Ovary (tissue), 9 donors: ENCODE results near the gene TNP2. TPM values are rescaled to one million over a fixed set of nuclear protein-coding genes. Genes with fewer than 3 reads are reported as not detected.
"Not testable (repeated sequence)": the region's sequence is repeated elsewhere in the genome, so short reads cannot be mapped to it uniquely, and the experiment has no call there.

ENCODE experiments used
- DNase-seq, 5 donors: peaks; one replicate each; pipeline ENCODE4 v3.0.0-alpha.2; 2019 to 2020
- H3K27ac ChIP-seq, 2 donors: fragments of 200-600 bp; one replicate each; pipeline versions ENCODE4 v1.5.1 to v1.8.0; 2019 to 2022
- H3K27me3 ChIP-seq: fragments of 200-600 bp; one replicate; pipeline ENCODE4 v1.8.0; 2022
- H3K36me3 ChIP-seq: fragments of 200-600 bp; sonication (generic); one replicate; pipeline ENCODE4 v1.5.1; 2019
- H3K4me1 ChIP-seq: one replicate; pipeline ENCODE4 v1.8.1; 2013; ENCODE audit warnings: mild to moderate bottlenecking, moderate library complexity; ENCODE audit not compliant: insufficient read depth
- H3K4me3 ChIP-seq: fragments of 200-600 bp; sonication (generic); one replicate; pipeline ENCODE4 v1.5.1; 2017
- H3K9me3 ChIP-seq, 2 donors: fragments of 200-600 bp in 1 of 2; sonication (generic) in 1 of 2; one replicate each; pipeline versions ENCODE4 v1.5.1 to v1.8.1; 2013 to 2019; ENCODE audit warnings: mild to moderate bottlenecking in 1 of 2, moderate library complexity in 1 of 2
- CTCF ChIP-seq, 3 donors: fragments of 450-650 bp in 2 of 3; fragments of 200-600 bp in 1 of 3; IDR thresholded peaks; one replicate each; pipeline versions ENCODE4 v1.5.1 to v1.8.0; 2016 to 2022; ENCODE audit warnings: antibody characterized with exemption in 3 of 3, mild to moderate bottlenecking in 1 of 3
- EP300 ChIP-seq: sonication (generic); formaldehyde crosslinking; IDR thresholded peaks from one replicate; pipeline ENCODE4 v1.6.1; 2017; ENCODE audit warnings: antibody characterized with exemption
- POLR2A ChIP-seq: fragments of 450-650 bp; IDR thresholded peaks from one replicate; pipeline ENCODE4 v1.6.1; 2017; ENCODE audit warnings: antibody characterized with exemption, mild to moderate bottlenecking, moderate library complexity
- WGBS, 3 donors: extraction: QIAGEN DNeasy Blood & Tissue Kit in 1 of 3; methylation state at CpG; one replicate each; pipeline versions ENCODE4 v1.1.5 to v1.1.7; 2013 to 2017; 5-methylcytosine and 5-hydroxymethylcytosine counted together
- intact Hi-C, 4 donors: fragments of 100-400 bp; cut with DNase I; formaldehyde crosslinking; loops; one replicate each; pipeline versions ENCODE4 v1.11.0 to v1.15.1; 2022 to 2023
- microRNA-seq, 3 donors: library from miRNA; unstranded; fragments of <30 nt; microRNA quantifications; one replicate each; pipeline versions ENCODE4 to v1.2.0, GENCODE V29; 2019 to 2020
- polyA plus RNA-seq, 2 donors: library from polyadenylated mRNA; stranded (reverse); fragments of 200-250 nt in 1 of 2; fragments of 350-450 nt in 1 of 2; fragmentation: Illumina TruSeq in 1 of 2; extraction: RNeasy Lipid Tissue Mini Kit (QIAGEN cat#74804) in 1 of 2; gene quantifications; one replicate each; pipeline ENCODE4 v1.2.3, GENCODE V29; 2013 to 2014
- small RNA-seq: library from RNA; depleted of rRNA; stranded (forward); fragments of <200 nt; gene quantifications from one replicate; pipeline ENCODE3, GENCODE V24; 2016
- total RNA-seq, 7 donors: library from RNA; depleted of rRNA in 2 of 7; stranded (reverse); fragments of >200 nt in 2 of 7; fragmentation: NEBNext Ultra II Directional in 3 of 7; extraction: Animal tissue kit (Norgen Biotek cat#: 25700) in 3 of 7; gene quantifications; one replicate each; pipeline versions ENCODE4 v1.1.0 to v1.2.4, GENCODE V29; 2016 to 2023
- donor health status: DM: no; HTN: no; CAD: no; lungs with moderate emphysema.
- donor health status: DM: no; HTN: no; CAD: no.
- donor health status: Bipolar disorder and iron deficiency.
- donor health status: DM: yes; HTN: yes; CAD: no.
- donor health status: DM: no; HTN: no; CAD: no.
- donor health status: DM: yes; HTN: yes; CAD: no.

The TNP2 gene
- total and polyA plus RNA-seq, 9 donors = not detected

GRCh38 chr16:11224096-11224893 lies 44.8 kb downstream of the TNP2 start:
- WGBS, 3 donors = 72 to 77% (median 76%) methylated on average over 24 of the region's 24 CpGs
- no peaks in the 10 kb centered on the region for H3K9me3 ChIP-seq
- H3K36me3 ChIP-seq = no peaks in the 10 kb centered on the region
- no peak overlapping the region for H3K27ac ChIP-seq
- peaks cover 11% of the 10 kb centered on the region for H3K4me1 ChIP-seq
- no peak overlapping the region for H3K4me3 ChIP-seq
- intact Hi-C loops = no loop called here
- peak in 1 of 5 donors; percentile 32 for DNase-seq
- TF ChIP-seq EP300 = no peak
- no peaks in the 10 kb centered on the region for H3K27me3 ChIP-seq

- intact Hi-C loops, H3K36me3 ChIP-seq: not testable (repeated sequence)
- H3K4me1 ChIP-seq = peaks cover 11% of the 10 kb centered on the region
Measured at GRCh38 chr16:11220507-11220906, 48.6 kb downstream of the TNP2 start.

GRCh38 chr16:11219178-11219577 lies 49.9 kb downstream of the TNP2 start:
- WGBS, 3 donors = 87 to 90% (median 88%) methylated on average over 4 of the region's 4 CpGs

More at GRCh38 chr16:11220507-11220906, 48.6 kb downstream of the TNP2 start:
- not testable (repeated sequence) for H3K27ac ChIP-seq, H3K4me3 ChIP-seq, H3K27me3 ChIP-seq, H3K9me3 ChIP-seq
- peak in 1 of 5 donors; percentile 62 for DNase-seq
- 8 to 34% (median 18%) methylated on average over 2 of the region's 2 CpGs for WGBS, 3 donors

GRCh38 chr16:11218604-11218962 lies 50.5 kb downstream of the TNP2 start:
- Histone ChIP-seq H3K36me3 (no peaks in the 10 kb centered on the region), H3K4me3 (no peak overlapping the region), H3K9me3 (no peaks in the 10 kb centered on the region), H3K27me3 (no peaks in the 10 kb centered on the region), H3K27ac (no peak overlapping the region), H3K4me1 (peaks cover 11% of the 10 kb centered on the region)
- WGBS, 3 donors = 65 to 74% (median 68%) methylated on average over 1 of the region's 1 CpG
- intact Hi-C loops = no loop called here
- no peak for DNase-seq
- TF ChIP-seq EP300 (no peak), POLR2A (no peak), CTCF (IDR thresholded peaks at IDR 0.05) (no peak)

More at GRCh38 chr16:11219178-11219577, 49.9 kb downstream of the TNP2 start:
- no peaks in the 10 kb centered on the region for H3K36me3 ChIP-seq
- DNase-seq = no peak
- H3K27me3 ChIP-seq = no peaks in the 10 kb centered on the region
- H3K27ac ChIP-seq = no peak overlapping the region
- no peaks in the 10 kb centered on the region for H3K9me3 ChIP-seq
- peaks cover 11% of the 10 kb centered on the region for H3K4me1 ChIP-seq
- no peak for TF ChIP-seq EP300
- TF ChIP-seq CTCF (IDR thresholded peaks at IDR 0.05) = no peak
- no peak for TF ChIP-seq POLR2A
- no peak overlapping the region for H3K4me3 ChIP-seq
- intact Hi-C loops = no loop called here

Small RNAs within 50 kb of the gene (microRNA-seq; reads per million reads assigned to microRNA genes)
- 0 reads per million in 3 donors for gene MIR548H2

Small RNAs within 50 kb of the gene (small RNA-seq; reads per million reads assigned to genes)
- not detected for gene MIR548H2
- gene RF00019 = not detected
- not detected for gene RF00554

Other genes starting within 250 kb of the TNP2 start
- 10 to 100 TPM in 2 of 7 donors, 1 to 10 TPM in 5; 6.3 to 42.7 (median 9.4) TPM for gene SOCS1, start 13.1 kb downstream of the TNP2 start, total RNA-seq
- gene SOCS1, start 13.1 kb downstream of the TNP2 start, polyA plus RNA-seq = 1 to 10 TPM; 1.1 to 5.5 TPM
- gene PRM3, start 4.3 kb upstream of the TNP2 start, total RNA-seq = not detected
- not detected for gene PRM3, start 4.3 kb upstream of the TNP2 start, polyA plus RNA-seq
- gene PRM2, start 7.2 kb upstream of the TNP2 start, total RNA-seq = not detected
- not detected for gene PRM2, start 7.2 kb upstream of the TNP2 start, polyA plus RNA-seq
- gene PRM1, start 12.0 kb upstream of the TNP2 start, total RNA-seq = not detected
- gene PRM1, start 12.0 kb upstream of the TNP2 start, polyA plus RNA-seq = not detected
- gene RMI2, start 76.1 kb upstream of the TNP2 start, total RNA-seq = 1 to 10 TPM; 1.6 to 6.5 (median 2.9) TPM
- 1 to 10 TPM; 4.7 to 6.7 TPM for gene RMI2, start 76.1 kb upstream of the TNP2 start, polyA plus RNA-seq